GM23338 (cell line): ENCODE results near the gene AHI1. TPM values are rescaled to one million over a fixed set of nuclear protein-coding genes. Genes with fewer than 3 reads are reported as not detected.

ENCODE experiments used
- ATAC-seq: fragments of 200-7000 bp; cut with Tn5 transposase; 3 replicates; pipeline ENCODE4 v1.9.1; 2020
- DNase-seq: peaks from one replicate; pipeline ENCODE4 v3.0.0-alpha.2; 2015; ENCODE audit warnings: low spot score
- H2AFZ ChIP-seq: fragments of 200-600 bp; sonication (generic); 2 replicates; pipeline ENCODE4 v1.8.0; 2016; ENCODE audit warnings: antibody characterized with exemption, mild to moderate bottlenecking, moderate library complexity
- H3F3A ChIP-seq: fragments of 200-600 bp; sonication (generic); replicated peaks from 2 replicates; pipeline ENCODE4 v1.8.0; 2017; ENCODE audit warnings: antibody characterized with exemption, mixed run types, low read depth
- H3K27ac ChIP-seq: fragments of 200-600 bp; sonication (generic); 2 replicates; pipeline ENCODE4 v1.6.1; 2016; ENCODE audit warnings: low read depth
- H3K27me3 ChIP-seq: fragments of 200-600 bp; sonication (generic); 2 replicates; pipeline ENCODE4 v1.8.0; 2016; ENCODE audit warnings: mild to moderate bottlenecking, mixed run types, moderate library complexity; ENCODE audit not compliant: insufficient read depth
- H3K36me3 ChIP-seq: fragments of 200-600 bp; sonication (generic); 2 replicates; pipeline ENCODE4 v1.8.0; 2016; ENCODE audit warnings: mild to moderate bottlenecking; ENCODE audit not compliant: insufficient read depth
- H3K4me1 ChIP-seq: fragments of 200-600 bp; sonication (generic); 2 replicates; pipeline ENCODE4 v1.8.0; 2016; ENCODE audit warnings: mild to moderate bottlenecking, moderate library complexity; ENCODE audit not compliant: insufficient read depth
- H3K4me2 ChIP-seq: fragments of 200-600 bp; sonication (generic); 2 replicates; pipeline ENCODE4 v1.7.1; 2017; ENCODE audit warnings: mixed run types
- H3K4me3 ChIP-seq: fragments of 200-600 bp; sonication (generic); 2 replicates; pipeline ENCODE4 v1.6.1; 2016; ENCODE audit warnings: mixed run types
- H3K79me2 ChIP-seq: fragments of 200-600 bp; sonication (generic); replicated peaks from 2 replicates; pipeline ENCODE4 v1.8.0; 2017; ENCODE audit warnings: mild to moderate bottlenecking; ENCODE audit not compliant: insufficient read depth
- H3K9me2 ChIP-seq: fragments of 200-600 bp; sonication (generic); 2 replicates; pipeline ENCODE4 v1.8.0; 2017; ENCODE audit not compliant: insufficient read depth
- H4K20me1 ChIP-seq: fragments of 200-600 bp; sonication (generic); replicated peaks from 2 replicates; pipeline ENCODE4 v1.8.0; 2017; ENCODE audit warnings: mild to moderate bottlenecking; ENCODE audit not compliant: insufficient read depth
- H3K27ac Mint-ChIP-seq: 2 replicates; pipeline ENCODE4 v1.8.0; 2020; ENCODE audit warnings: inconsistent platforms, mild to moderate bottlenecking, moderate library complexity, mixed read lengths
- H3K27me3 Mint-ChIP-seq: 3 replicates; pipeline ENCODE4 v1.8.0; 2022; ENCODE audit warnings: low read depth, mild to moderate bottlenecking, moderate library complexity, mixed read lengths, inconsistent platforms; ENCODE audit not compliant: insufficient read depth, poor library complexity
- H3K36me3 Mint-ChIP-seq: 3 replicates; pipeline ENCODE4 v1.8.0; 2021; ENCODE audit warnings: low read depth, mild to moderate bottlenecking, inconsistent platforms, moderate library complexity, mixed read lengths
- H3K4me1 Mint-ChIP-seq: 3 replicates; pipeline ENCODE4 v1.8.0; 2020; ENCODE audit warnings: mild to moderate bottlenecking, inconsistent platforms, mixed read lengths
- H3K4me3 Mint-ChIP-seq: 3 replicates; pipeline ENCODE4 v1.8.0; 2021; ENCODE audit warnings: moderate library complexity, mild to moderate bottlenecking, inconsistent platforms, mixed read lengths
- H3K9me3 Mint-ChIP-seq: 3 replicates; pipeline ENCODE4 v1.8.0; 2020; ENCODE audit warnings: moderate library complexity, mild to moderate bottlenecking, inconsistent platforms, mixed read lengths
- CREB1 ChIP-seq: fragments of 250-450 bp; sonication (Bioruptor Pico); IDR thresholded peaks from 2 replicates; pipeline ENCODE4 v1.5.0; 2020; ENCODE audit warnings: low read depth, mild to moderate bottlenecking, moderate library complexity
- EZH2 ChIP-seq: fragments of 200-600 bp; sonication (generic); IDR thresholded peaks from one replicate; pipeline ENCODE4 v1.8.0; 2017; ENCODE audit warnings: antibody characterized with exemption, mild to moderate bottlenecking, low read depth; ENCODE audit not compliant: unreplicated experiment
- EZH2phosphoT487 ChIP-seq: fragments of 200-600 bp; sonication (generic); IDR thresholded peaks from one replicate; pipeline ENCODE4 v1.8.1; 2018; ENCODE audit warnings: antibody characterized with exemption; ENCODE audit not compliant: unreplicated experiment
- JUNB ChIP-seq: IDR thresholded peaks from one replicate; pipeline ENCODE4 v1.6.1; 2016; ENCODE audit warnings: antibody characterized with exemption; ENCODE audit not compliant: unreplicated experiment
- NANOG ChIP-seq: IDR thresholded peaks from 2 replicates; pipeline ENCODE4 v1.6.1; 2016; ENCODE audit warnings: antibody characterized with exemption, borderline replicate concordance
- POLR2AphosphoS5 ChIP-seq: IDR thresholded peaks from 2 replicates; pipeline ENCODE4 v1.6.1; 2016; ENCODE audit warnings: antibody characterized with exemption, low read depth
- ZNF331 ChIP-seq: fragments of 250-450 bp; sonication (Bioruptor Pico); IDR thresholded peaks from 2 replicates; pipeline ENCODE4 v1.5.0; 2020; ENCODE audit warnings: low read depth, mild to moderate bottlenecking, moderate library complexity
- polyA plus RNA-seq: library from polyadenylated mRNA; unstranded; fragments of >200 nt; fragmentation: Nextera tagmentation; extraction: Ambion mirVana; gene quantifications from 2 replicates; pipeline ENCODE4 v1.2.1, GENCODE V29; 2016
- total RNA-seq: library from RNA; depleted of rRNA; stranded (reverse); fragments of >200 nt; shearing (Covaris generic); gene quantifications from 2 replicates; pipeline ENCODE4 v1.2.3, GENCODE V29; 2014
- TF ChIP-seq, protein P1 (sequence below), 2 experiments: fragments of 200-600 bp in 1 of 2; sonication (generic) in 1 of 2; conservative IDR thresholded peaks; 2 replicates each; pipeline versions ENCODE4 v1.5.1 to v1.6.1; 2016 to 2017; ENCODE audit warnings: antibody characterized with exemption in 2 of 2, low read depth in 2 of 2, mild to moderate bottlenecking in 2 of 2, moderate library complexity in 1 of 2
- TF ChIP-seq, protein P2 (sequence below): IDR thresholded peaks from one replicate; pipeline ENCODE4 v1.6.1; 2018; ENCODE audit warnings: antibody characterized with exemption; ENCODE audit not compliant: unreplicated experiment

The AHI1 gene
- total and polyA plus RNA-seq, 2 experiments from 2014 or later: 19.8 to 72.9 TPM

DNA sequence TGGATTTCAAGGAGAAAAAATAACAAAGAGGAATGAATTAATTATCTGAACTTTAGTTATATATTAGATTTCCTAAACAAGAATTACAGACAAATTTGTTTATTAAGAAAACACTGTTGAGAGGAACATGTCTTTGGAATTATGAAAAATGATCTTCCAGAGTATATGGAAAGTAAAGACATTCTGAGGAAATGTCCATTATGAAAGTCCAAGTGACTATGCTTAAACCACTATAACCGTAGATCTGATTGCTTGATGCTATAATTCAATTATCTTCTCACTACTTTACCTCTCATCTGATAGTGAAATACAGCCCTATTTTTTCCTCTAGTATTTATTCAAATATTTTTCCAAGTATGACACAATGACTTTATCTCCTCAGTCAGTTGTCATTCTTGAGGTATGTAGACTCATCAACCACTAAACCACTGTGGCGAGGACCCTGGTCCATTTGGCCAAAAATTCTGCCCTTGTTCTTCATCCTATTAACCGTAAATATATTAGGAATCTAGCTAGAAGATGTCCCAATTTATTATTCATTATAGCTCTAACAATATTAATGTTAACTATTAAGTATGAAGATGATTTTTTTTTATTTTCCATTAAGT is 37.3 kb upstream of the AHI1 start:
- Mint-ChIP-seq H3K4me3 (no peak overlapping the region), H3K9me3 (no peaks in the 10 kb centered on the region; the same call in 2 of the 3 replicates), H3K4me1 (peaks cover 13% of the 10 kb centered on the region), H3K27ac (no peak overlapping the region), H3K27me3 (no peaks in the 10 kb centered on the region), H3K36me3 (no peaks in the 10 kb centered on the region)
- Histone ChIP-seq H3F3A (no peaks in the 10 kb centered on the region), H3K4me2 (no peak overlapping the region), H3K4me1 (peaks cover 6% of the 10 kb centered on the region; the same call in 1 of the 2 replicates), H3K27ac (no peak overlapping the region), H2AFZ (no peak overlapping the region), H3K4me3 (no peak overlapping the region), H3K79me2 (no peaks in the 10 kb centered on the region), H3K27me3 (no peaks in the 10 kb centered on the region), H3K36me3 (no peaks in the 10 kb centered on the region), H3K9me2 (peaks cover 3% of the 10 kb centered on the region; the same call in 1 of the 2 replicates), H4K20me1 (no peaks in the 10 kb centered on the region)
- ATAC-seq (no peak), DNase-seq (no peak)
- TF ChIP-seq, protein P1, sequence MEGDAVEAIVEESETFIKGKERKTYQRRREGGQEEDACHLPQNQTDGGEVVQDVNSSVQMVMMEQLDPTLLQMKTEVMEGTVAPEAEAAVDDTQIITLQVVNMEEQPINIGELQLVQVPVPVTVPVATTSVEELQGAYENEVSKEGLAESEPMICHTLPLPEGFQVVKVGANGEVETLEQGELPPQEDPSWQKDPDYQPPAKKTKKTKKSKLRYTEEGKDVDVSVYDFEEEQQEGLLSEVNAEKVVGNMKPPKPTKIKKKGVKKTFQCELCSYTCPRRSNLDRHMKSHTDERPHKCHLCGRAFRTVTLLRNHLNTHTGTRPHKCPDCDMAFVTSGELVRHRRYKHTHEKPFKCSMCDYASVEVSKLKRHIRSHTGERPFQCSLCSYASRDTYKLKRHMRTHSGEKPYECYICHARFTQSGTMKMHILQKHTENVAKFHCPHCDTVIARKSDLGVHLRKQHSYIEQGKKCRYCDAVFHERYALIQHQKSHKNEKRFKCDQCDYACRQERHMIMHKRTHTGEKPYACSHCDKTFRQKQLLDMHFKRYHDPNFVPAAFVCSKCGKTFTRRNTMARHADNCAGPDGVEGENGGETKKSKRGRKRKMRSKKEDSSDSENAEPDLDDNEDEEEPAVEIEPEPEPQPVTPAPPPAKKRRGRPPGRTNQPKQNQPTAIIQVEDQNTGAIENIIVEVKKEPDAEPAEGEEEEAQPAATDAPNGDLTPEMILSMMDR (conservative IDR thresholded peaks at IDR 0.05; ENCODE audit: low read depth in 2 of 2): no peak
- no peak for TF ChIP-seq POLR2AphosphoS5
- no peak for TF ChIP-seq JUNB
- TF ChIP-seq EZH2phosphoT487: no peak
- no peak for TF ChIP-seq ZNF331 (CRISPR knock-in tag)
- TF ChIP-seq, protein P2, sequence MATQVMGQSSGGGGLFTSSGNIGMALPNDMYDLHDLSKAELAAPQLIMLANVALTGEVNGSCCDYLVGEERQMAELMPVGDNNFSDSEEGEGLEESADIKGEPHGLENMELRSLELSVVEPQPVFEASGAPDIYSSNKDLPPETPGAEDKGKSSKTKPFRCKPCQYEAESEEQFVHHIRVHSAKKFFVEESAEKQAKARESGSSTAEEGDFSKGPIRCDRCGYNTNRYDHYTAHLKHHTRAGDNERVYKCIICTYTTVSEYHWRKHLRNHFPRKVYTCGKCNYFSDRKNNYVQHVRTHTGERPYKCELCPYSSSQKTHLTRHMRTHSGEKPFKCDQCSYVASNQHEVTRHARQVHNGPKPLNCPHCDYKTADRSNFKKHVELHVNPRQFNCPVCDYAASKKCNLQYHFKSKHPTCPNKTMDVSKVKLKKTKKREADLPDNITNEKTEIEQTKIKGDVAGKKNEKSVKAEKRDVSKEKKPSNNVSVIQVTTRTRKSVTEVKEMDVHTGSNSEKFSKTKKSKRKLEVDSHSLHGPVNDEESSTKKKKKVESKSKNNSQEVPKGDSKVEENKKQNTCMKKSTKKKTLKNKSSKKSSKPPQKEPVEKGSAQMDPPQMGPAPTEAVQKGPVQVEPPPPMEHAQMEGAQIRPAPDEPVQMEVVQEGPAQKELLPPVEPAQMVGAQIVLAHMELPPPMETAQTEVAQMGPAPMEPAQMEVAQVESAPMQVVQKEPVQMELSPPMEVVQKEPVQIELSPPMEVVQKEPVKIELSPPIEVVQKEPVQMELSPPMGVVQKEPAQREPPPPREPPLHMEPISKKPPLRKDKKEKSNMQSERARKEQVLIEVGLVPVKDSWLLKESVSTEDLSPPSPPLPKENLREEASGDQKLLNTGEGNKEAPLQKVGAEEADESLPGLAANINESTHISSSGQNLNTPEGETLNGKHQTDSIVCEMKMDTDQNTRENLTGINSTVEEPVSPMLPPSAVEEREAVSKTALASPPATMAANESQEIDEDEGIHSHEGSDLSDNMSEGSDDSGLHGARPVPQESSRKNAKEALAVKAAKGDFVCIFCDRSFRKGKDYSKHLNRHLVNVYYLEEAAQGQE: no peak
- TF ChIP-seq EZH2: no peak
- TF ChIP-seq CREB1: no peak
- no peak for TF ChIP-seq NANOG

DNA sequence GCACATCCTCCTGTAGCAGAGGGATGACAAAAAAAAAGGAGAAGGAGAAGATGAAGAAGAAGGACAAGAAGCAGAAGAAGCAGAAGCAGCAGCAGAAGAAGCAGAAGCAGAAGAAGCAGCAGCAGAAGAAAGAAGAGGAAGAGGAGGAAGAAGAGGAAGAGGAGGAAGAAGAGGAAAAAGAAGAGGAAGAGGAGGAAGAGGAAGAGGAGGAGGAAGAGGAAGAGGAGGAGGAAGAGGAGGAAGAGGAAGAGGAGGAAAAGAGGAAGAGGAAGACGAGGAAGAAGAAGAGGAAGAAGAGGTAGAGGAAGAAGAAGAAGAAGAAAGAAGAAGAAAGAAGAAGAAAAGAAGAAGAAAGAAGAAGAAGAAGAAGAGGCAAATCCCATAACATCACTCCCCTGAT is 35.0 kb upstream of the AHI1 start:
- no peaks in the 10 kb centered on the region for H3K9me3 Mint-ChIP-seq
- Histone ChIP-seq H3K27ac (no peak overlapping the region), H2AFZ (no peak overlapping the region), H3K4me1 (peaks cover 4% of the 10 kb centered on the region; the same call in 1 of the 2 replicates), H3K27me3 (no peaks in the 10 kb centered on the region), H4K20me1 (no peaks in the 10 kb centered on the region), H3K36me3 (no peaks in the 10 kb centered on the region), H3K79me2 (no peaks in the 10 kb centered on the region), H3F3A (no peaks in the 10 kb centered on the region), H3K4me2 (no peak overlapping the region), H3K4me3 (no peak overlapping the region), H3K9me2 (peaks cover 3% of the 10 kb centered on the region; the same call in 1 of the 2 replicates)
- H3K27me3 Mint-ChIP-seq: no peaks in the 10 kb centered on the region
- H3K27ac Mint-ChIP-seq: no peak overlapping the region
- TF ChIP-seq JUNB: no peak
- DNase-seq: no peak
- peaks cover 6% of the 10 kb centered on the region for H3K4me1 Mint-ChIP-seq
- H3K36me3 Mint-ChIP-seq: no peaks in the 10 kb centered on the region
- ATAC-seq: no peak
- H3K4me3 Mint-ChIP-seq: no peak overlapping the region
